SK-N-SH (cell line): ENCODE data around the gene COMMD10. TPM values are rescaled to one million over a fixed set of nuclear protein-coding genes. Genes with fewer than 3 reads are reported as not detected.

Experiments
- CTCF ChIA-PET: fragments of 300-600, 350-600 bp; formaldehyde crosslinking; extraction: SDS; loops from one replicate; lab custom pipeline; 2021; lab: Yijun Ruan, JAX
- POLR2A ChIA-PET: fragments of 350-600 bp; sonication (Branson Sonifier 250); formaldehyde crosslinking; extraction: SDS; loops from one replicate; lab custom pipeline; 2020; ENCODE audit warnings: antibody characterized with exemption, inconsistent platforms; lab: Yijun Ruan, JAX
- DNase-seq: peaks from one replicate; pipeline ENCODE4 v3.0.0; 2012
- H2AFZ ChIP-seq: fragments of 200-600 bp; sonication (generic); 2 replicates; pipeline ENCODE4 v1.8.1; 2016; ENCODE audit warnings: antibody characterized with exemption, mild to moderate bottlenecking, low read depth
- H3F3A ChIP-seq: fragments of 200-600 bp; sonication (generic); replicated peaks from 2 replicates; pipeline ENCODE3; 2016; ENCODE audit warnings: antibody characterized with exemption, mild to moderate bottlenecking; ENCODE audit not compliant: insufficient read depth
- H3K27ac ChIP-seq, 2 experiments: fragments of 200-500 bp in 1 of 2; fragments of 200-600 bp in 1 of 2; sonication (Bioruptor generic) in 1 of 2; sonication (generic), shearing (Covaris generic) in 1 of 2; 2 replicates each; pipeline versions ENCODE4 v1.5.1 to v1.6.1; 2014 to 2016; ENCODE audit warnings: low read depth in 2 of 2, inconsistent platforms in 1 of 2, low read length in 1 of 2, mild to moderate bottlenecking in 1 of 2, mixed read lengths in 1 of 2
- H3K27me3 ChIP-seq: fragments of 200-600 bp; sonication (generic), shearing (Covaris generic); 2 replicates; pipeline ENCODE4 v1.6.1; 2016; ENCODE audit warnings: mixed run types; ENCODE audit not compliant: insufficient read depth
- H3K36me3 ChIP-seq, 2 experiments: fragments of 200-500 bp in 1 of 2; fragments of 200-600 bp in 1 of 2; sonication (Bioruptor generic) in 1 of 2; sonication (generic) in 1 of 2; replicated peaks in 1 of 2; 2 replicates each; pipeline versions ENCODE3 to v1.5.1; 2014 to 2016; ENCODE audit warnings: low read length in 1 of 2, mild to moderate bottlenecking in 1 of 2; ENCODE audit not compliant: insufficient read depth in 2 of 2, control insufficient read depth in 1 of 2
- H3K4me1 ChIP-seq, 2 experiments: fragments of 200-500 bp in 1 of 2; fragments of 200-600 bp in 1 of 2; sonication (Bioruptor generic) in 1 of 2; sonication (generic), shearing (Covaris generic) in 1 of 2; 2 replicates each; pipeline versions ENCODE4 v1.5.1 to v1.6.1; 2014 to 2016; ENCODE audit warnings: low read depth in 1 of 2, low read length in 1 of 2, mixed run types in 1 of 2; ENCODE audit not compliant: insufficient read depth in 2 of 2, control insufficient read depth in 1 of 2
- H3K4me2 ChIP-seq: fragments of 200-600 bp; sonication (generic), shearing (Covaris generic); 2 replicates; pipeline ENCODE4 v1.6.1; 2017; ENCODE audit warnings: mixed run types
- H3K4me3 ChIP-seq, 2 experiments: fragments of 200-500 bp in 1 of 2; fragments of 200-600 bp in 1 of 2; sonication (Bioruptor generic) in 1 of 2; sonication (generic), shearing (Covaris generic) in 1 of 2; 2 replicates each; pipeline versions ENCODE4 v1.5.1 to v1.8.1; 2014 to 2016; ENCODE audit warnings: low read depth in 2 of 2, inconsistent platforms in 1 of 2, low read length in 1 of 2, mild to moderate bottlenecking in 1 of 2, mixed read lengths in 1 of 2, moderate library complexity in 1 of 2
- H3K79me2 ChIP-seq: fragments of 200-600 bp; sonication (generic); 2 replicates; pipeline ENCODE4 v1.8.1; 2017; ENCODE audit warnings: mild to moderate bottlenecking; ENCODE audit not compliant: insufficient read depth
- H3K9ac ChIP-seq: fragments of 200-600 bp; sonication (generic); 2 replicates; pipeline ENCODE4 v1.6.1; 2017; ENCODE audit warnings: mixed run types
- H3K9me2 ChIP-seq: fragments of 200-600 bp; sonication (generic); 2 replicates; pipeline ENCODE4 v1.6.1; 2017; ENCODE audit warnings: mixed run types
- H3K9me3 ChIP-seq: fragments of 200-600 bp; sonication (generic); 2 replicates; pipeline ENCODE4 v1.6.1; 2017; ENCODE audit warnings: mixed run types, mild to moderate bottlenecking, moderate library complexity
- H4K20me1 ChIP-seq: fragments of 200-600 bp; sonication (generic); 2 replicates; pipeline ENCODE4 v1.6.1; 2017; ENCODE audit warnings: mild to moderate bottlenecking, mixed run types; ENCODE audit not compliant: insufficient read depth
- ELF1 ChIP-seq: IDR thresholded peaks from 2 replicates; pipeline ENCODE4 v1.4.0; 2012
- FOSL2 ChIP-seq: IDR thresholded peaks from 2 replicates; pipeline ENCODE4 v1.4.0; 2012; ENCODE audit warnings: low read depth, mild to moderate bottlenecking, moderate library complexity, borderline replicate concordance
- FOXJ3 ChIP-seq: sonication (generic); formaldehyde crosslinking; IDR thresholded peaks from 2 replicates; pipeline ENCODE4 v1.5.1; 2020; ENCODE audit warnings: mild to moderate bottlenecking, missing genetic modification reagents
- NFIC ChIP-seq: IDR thresholded peaks from 2 replicates; pipeline ENCODE4 v1.4.0; 2012; ENCODE audit warnings: borderline replicate concordance
- POLR2AphosphoS5 ChIP-seq: IDR thresholded peaks from 2 replicates; pipeline ENCODE4 v1.6.1; 2012; ENCODE audit warnings: low read depth, low read length
- RAD21 ChIP-seq: IDR thresholded peaks from 2 replicates; pipeline ENCODE4 v1.6.1; 2012; ENCODE audit warnings: mild to moderate bottlenecking, low read length
- RXRA ChIP-seq: IDR thresholded peaks from 2 replicates; pipeline ENCODE4 v1.4.0; 2012; ENCODE audit warnings: low read depth, mild to moderate bottlenecking, borderline replicate concordance
- TAF1 ChIP-seq: IDR thresholded peaks from 2 replicates; pipeline ENCODE4 v1.6.1; 2012; ENCODE audit warnings: low read depth, mild to moderate bottlenecking, low read length, moderate library complexity, borderline replicate concordance
- TEAD4 ChIP-seq: IDR thresholded peaks from 2 replicates; pipeline ENCODE4 v1.4.0; 2012; ENCODE audit warnings: mild to moderate bottlenecking, borderline replicate concordance; ENCODE audit not compliant: insufficient read depth
- YY1 ChIP-seq: IDR thresholded peaks from 2 replicates; pipeline ENCODE4 v1.4.0; 2012; ENCODE audit warnings: low read depth, mild to moderate bottlenecking
- WGBS: methylation state at CpG from one replicate; pipeline ENCODE4 v1.1.6; 2017; ENCODE audit warnings: low lambda C conversion rate; 5-methylcytosine and 5-hydroxymethylcytosine counted together
- polyA plus RNA-seq, 3 experiments: library from polyadenylated mRNA; depleted of rRNA; stranded (reverse); fragments of >200 nt; gene quantifications; 2 replicates each; pipeline ENCODE4 v1.2.3, GENCODE V29; 2012
- TF ChIP-seq, protein P1 (sequence below): IDR thresholded peaks from 2 replicates; pipeline ENCODE4 v1.4.0; 2012; ENCODE audit warnings: low read depth
- TF ChIP-seq, protein P2 (sequence below): IDR thresholded peaks from 2 replicates; pipeline ENCODE4; 2012
- TF ChIP-seq, protein P3 (sequence below): IDR thresholded peaks from 2 replicates; pipeline ENCODE4 v1.4.0; 2012; ENCODE audit warnings: low read depth, borderline replicate concordance
- TF ChIP-seq, protein P4 (sequence below): IDR thresholded peaks from 2 replicates; pipeline ENCODE4 v1.6.1; 2012; ENCODE audit warnings: mild to moderate bottlenecking, low read depth, low read length, moderate library complexity

Gene COMMD10
- polyA plus RNA-seq, 1 of the 3 experiments (the other 2 are of a cell fraction): 9.4 TPM

DNA sequence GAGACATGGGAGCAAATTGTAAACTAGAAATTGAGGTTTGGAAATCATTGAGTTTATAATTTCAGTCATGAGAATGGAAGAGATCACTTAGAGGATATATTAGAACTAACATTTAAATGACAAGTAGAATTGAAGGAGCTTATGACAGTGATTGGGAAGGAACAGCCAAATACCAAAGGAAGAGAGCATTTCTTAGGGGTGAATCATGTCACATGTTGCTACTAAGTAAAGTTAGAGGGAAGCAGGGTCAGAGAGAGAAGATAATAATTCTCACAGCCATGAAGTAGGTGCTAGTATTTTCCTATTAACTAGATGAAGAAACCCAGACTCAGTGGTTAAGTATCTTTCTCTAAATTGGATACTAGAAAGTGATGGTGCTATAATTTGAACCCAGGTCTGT, 59.3 kb downstream of the COMMD10 start:
- Histone ChIP-seq H4K20me1 (no peaks in the 10 kb centered on the region), H3K4me2 (no peak overlapping the region), H3K79me2 (no peaks in the 10 kb centered on the region; the same call in 1 of the 2 replicates), H3K9ac (no peak overlapping the region), H3K9me2 (0 out of 2 replicates have a peak, but pooled peaks cover 3% of the 10 kb centered on the region), H2AFZ (no peak overlapping the region), H3K27me3 (no peaks in the 10 kb centered on the region), H3K9me3 (no peaks in the 10 kb centered on the region), H3K4me1 (peaks cover 0 to 5% of the 10 kb centered on the region in 2 experiments; a peak in 1 of 4 replicates), H3K36me3 (peaks cover 0 to 5% of the 10 kb centered on the region in 2 experiments), H3K27ac (no peak overlapping the region), H3K4me3 (no peak overlapping the region), H3F3A (no peaks in the 10 kb centered on the region)
- CTCF ChIA-PET: no interaction called here
- DNase-seq: no peak
- TF ChIP-seq, protein P1, sequence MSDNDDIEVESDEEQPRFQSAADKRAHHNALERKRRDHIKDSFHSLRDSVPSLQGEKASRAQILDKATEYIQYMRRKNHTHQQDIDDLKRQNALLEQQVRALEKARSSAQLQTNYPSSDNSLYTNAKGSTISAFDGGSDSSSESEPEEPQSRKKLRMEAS: no peak
- TF ChIP-seq, protein P2, sequence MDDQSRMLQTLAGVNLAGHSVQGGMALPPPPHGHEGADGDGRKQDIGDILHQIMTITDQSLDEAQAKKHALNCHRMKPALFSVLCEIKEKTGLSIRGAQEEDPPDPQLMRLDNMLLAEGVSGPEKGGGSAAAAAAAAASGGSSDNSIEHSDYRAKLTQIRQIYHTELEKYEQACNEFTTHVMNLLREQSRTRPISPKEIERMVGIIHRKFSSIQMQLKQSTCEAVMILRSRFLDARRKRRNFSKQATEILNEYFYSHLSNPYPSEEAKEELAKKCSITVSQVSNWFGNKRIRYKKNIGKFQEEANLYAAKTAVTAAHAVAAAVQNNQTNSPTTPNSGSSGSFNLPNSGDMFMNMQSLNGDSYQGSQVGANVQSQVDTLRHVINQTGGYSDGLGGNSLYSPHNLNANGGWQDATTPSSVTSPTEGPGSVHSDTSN: 0 out of 2 replicates have a peak, but pooled peaks have one; percentile 16
- POLR2A ChIA-PET: no interaction called here

DNA sequence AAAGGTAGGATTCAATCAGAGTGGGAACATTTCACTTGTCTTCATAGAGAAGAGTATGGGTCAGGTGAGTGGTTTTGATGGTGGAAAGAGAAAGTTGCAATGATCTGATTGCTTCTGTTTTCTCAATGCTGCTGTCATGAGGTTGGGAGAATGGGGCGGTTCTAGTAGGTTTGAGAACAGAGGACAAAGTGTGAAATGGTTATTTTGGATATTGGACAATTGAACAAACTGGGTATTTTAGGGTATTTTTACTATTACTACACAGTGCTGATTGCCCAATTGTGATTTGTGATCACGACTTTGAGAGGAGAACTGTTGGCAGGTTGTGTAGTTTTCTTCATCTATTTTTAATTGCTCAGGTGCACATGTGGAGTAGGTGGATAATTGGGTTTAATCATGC, 60.2 kb downstream of the COMMD10 start:
- 81% methylated on average over 2 of the region's 2 CpGs for WGBS
- H3K4me2 ChIP-seq: no peak overlapping the region
- TF ChIP-seq, protein P3, sequence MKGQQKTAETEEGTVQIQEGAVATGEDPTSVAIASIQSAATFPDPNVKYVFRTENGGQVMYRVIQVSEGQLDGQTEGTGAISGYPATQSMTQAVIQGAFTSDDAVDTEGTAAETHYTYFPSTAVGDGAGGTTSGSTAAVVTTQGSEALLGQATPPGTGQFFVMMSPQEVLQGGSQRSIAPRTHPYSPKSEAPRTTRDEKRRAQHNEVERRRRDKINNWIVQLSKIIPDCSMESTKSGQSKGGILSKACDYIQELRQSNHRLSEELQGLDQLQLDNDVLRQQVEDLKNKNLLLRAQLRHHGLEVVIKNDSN: no peak
- no peak for TF ChIP-seq FOSL2
- TF ChIP-seq, protein P4, sequence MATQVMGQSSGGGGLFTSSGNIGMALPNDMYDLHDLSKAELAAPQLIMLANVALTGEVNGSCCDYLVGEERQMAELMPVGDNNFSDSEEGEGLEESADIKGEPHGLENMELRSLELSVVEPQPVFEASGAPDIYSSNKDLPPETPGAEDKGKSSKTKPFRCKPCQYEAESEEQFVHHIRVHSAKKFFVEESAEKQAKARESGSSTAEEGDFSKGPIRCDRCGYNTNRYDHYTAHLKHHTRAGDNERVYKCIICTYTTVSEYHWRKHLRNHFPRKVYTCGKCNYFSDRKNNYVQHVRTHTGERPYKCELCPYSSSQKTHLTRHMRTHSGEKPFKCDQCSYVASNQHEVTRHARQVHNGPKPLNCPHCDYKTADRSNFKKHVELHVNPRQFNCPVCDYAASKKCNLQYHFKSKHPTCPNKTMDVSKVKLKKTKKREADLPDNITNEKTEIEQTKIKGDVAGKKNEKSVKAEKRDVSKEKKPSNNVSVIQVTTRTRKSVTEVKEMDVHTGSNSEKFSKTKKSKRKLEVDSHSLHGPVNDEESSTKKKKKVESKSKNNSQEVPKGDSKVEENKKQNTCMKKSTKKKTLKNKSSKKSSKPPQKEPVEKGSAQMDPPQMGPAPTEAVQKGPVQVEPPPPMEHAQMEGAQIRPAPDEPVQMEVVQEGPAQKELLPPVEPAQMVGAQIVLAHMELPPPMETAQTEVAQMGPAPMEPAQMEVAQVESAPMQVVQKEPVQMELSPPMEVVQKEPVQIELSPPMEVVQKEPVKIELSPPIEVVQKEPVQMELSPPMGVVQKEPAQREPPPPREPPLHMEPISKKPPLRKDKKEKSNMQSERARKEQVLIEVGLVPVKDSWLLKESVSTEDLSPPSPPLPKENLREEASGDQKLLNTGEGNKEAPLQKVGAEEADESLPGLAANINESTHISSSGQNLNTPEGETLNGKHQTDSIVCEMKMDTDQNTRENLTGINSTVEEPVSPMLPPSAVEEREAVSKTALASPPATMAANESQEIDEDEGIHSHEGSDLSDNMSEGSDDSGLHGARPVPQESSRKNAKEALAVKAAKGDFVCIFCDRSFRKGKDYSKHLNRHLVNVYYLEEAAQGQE: no peak
- no peak for TF ChIP-seq YY1
- no peak for TF ChIP-seq NFIC
- no peak for TF ChIP-seq POLR2AphosphoS5
- no peak for TF ChIP-seq TAF1
- TF ChIP-seq TEAD4: no peak
- no peak for TF ChIP-seq RXRA
- no peak for TF ChIP-seq RAD21
- no peak for TF ChIP-seq ELF1
- TF ChIP-seq FOXJ3 (CRISPR knock-in tag): no peak
- TF ChIP-seq, protein P2: no peak
- DNase-seq: no peak
- no peaks in the 10 kb centered on the region for H3F3A ChIP-seq
- H3K9me3 ChIP-seq: no peaks in the 10 kb centered on the region
- H3K4me1 ChIP-seq: peaks cover 0 to 5% of the 10 kb centered on the region in 2 experiments; a peak in 1 of 4 replicates
- peaks cover 0 to 5% of the 10 kb centered on the region in 2 experiments for H3K36me3 ChIP-seq
- H3K9me2 ChIP-seq: 0 out of 2 replicates have a peak, but pooled peaks cover 3% of the 10 kb centered on the region
- H4K20me1 ChIP-seq: no peaks in the 10 kb centered on the region
- H3K9ac ChIP-seq: no peak overlapping the region
- no peak overlapping the region for H3K4me3 ChIP-seq
- H3K27ac ChIP-seq: no peak overlapping the region
- ChIA-PET CTCF (no interaction called here), POLR2A (no interaction called here)
- no peak overlapping the region for H2AFZ ChIP-seq
- H3K27me3 ChIP-seq: no peaks in the 10 kb centered on the region
- no peaks in the 10 kb centered on the region for H3K79me2 ChIP-seq
